ENCODE results near the gene NOTCH1. TPM values are rescaled to one million over a fixed set of nuclear protein-coding genes. Genes with fewer than 3 reads are reported as not detected.

Gene NOTCH1
- total RNA-seq, 1 donor from 2014 or later = 39.7 TPM

GRCh38 chr9:136470792-136471469, 74.9 kb downstream of the NOTCH1 start:
- no peak overlapping the region for H3K4me3 ChIP-seq (ENCODE audit: low read depth, low read length)
- no peak for DNase-seq (ENCODE audit: low read depth)
- no peak for TF ChIP-seq CTCF (conservative IDR thresholded peaks at IDR 0.05; ENCODE audit: low read depth, low read length)

- TF ChIP-seq CTCF (conservative IDR thresholded peaks at IDR 0.05; ENCODE audit: low read depth, low read length) = no peak
- H3K4me3 ChIP-seq (ENCODE audit: low read depth, low read length) = no peak overlapping the region
- DNase-seq (ENCODE audit: low read depth) = no peak
Observed at GRCh38 chr9:136470356-136470755, 75.5 kb downstream of the NOTCH1 start.

GRCh38 chr9:136467766-136468165, 78.1 kb downstream of the NOTCH1 start:
- no peak for DNase-seq (ENCODE audit: low read depth)
- no peak overlapping the region for H3K4me3 ChIP-seq (ENCODE audit: low read depth, low read length)
- TF ChIP-seq CTCF (conservative IDR thresholded peaks at IDR 0.05; ENCODE audit: low read depth, low read length) = no peak

- TF ChIP-seq CTCF (conservative IDR thresholded peaks at IDR 0.05; ENCODE audit: low read depth, low read length) = no peak
- DNase-seq (ENCODE audit: low read depth) = no peak
- no peak overlapping the region for H3K4me3 ChIP-seq (ENCODE audit: low read depth, low read length)
Observed at GRCh38 chr9:136466155-136466541, 79.7 kb downstream of the NOTCH1 start.

GRCh38 chr9:136465500-136466154, 80.2 kb downstream of the NOTCH1 start:
- no peak overlapping the region for H3K4me3 ChIP-seq (ENCODE audit: low read depth, low read length)
- TF ChIP-seq CTCF (conservative IDR thresholded peaks at IDR 0.05; ENCODE audit: low read depth, low read length) = no peak
- DNase-seq (ENCODE audit: low read depth) = no peak

GRCh38 chr9:136464241-136464640, 81.6 kb downstream of the NOTCH1 start:
- no peak overlapping the region for H3K4me3 ChIP-seq (ENCODE audit: low read depth, low read length)
- no peak for DNase-seq (ENCODE audit: low read depth)
- no peak for TF ChIP-seq CTCF (conservative IDR thresholded peaks at IDR 0.05; ENCODE audit: low read depth, low read length)

- DNase-seq (ENCODE audit: low read depth) = no peak
- no peak overlapping the region for H3K4me3 ChIP-seq (ENCODE audit: low read depth, low read length)
- no peak for TF ChIP-seq CTCF (conservative IDR thresholded peaks at IDR 0.05; ENCODE audit: low read depth, low read length)
Observed at GRCh38 chr9:136463578-136463977, 82.3 kb downstream of the NOTCH1 start.
